PFSK-1 (cell line): ENCODE data around the gene GRB10.

Source experiments
- FOXP2 ChIP-seq: optimal IDR thresholded peaks from 2 replicates; pipeline ENCODE3; 2011; ENCODE audit warnings: borderline replicate concordance, control low read depth, inconsistent platforms; ENCODE audit not compliant: insufficient read depth; ENCODE audit errors: extremely low read length, extremely low read depth
- POLR2AphosphoS5 ChIP-seq: IDR thresholded peaks from 2 replicates; pipeline ENCODE4 v1.6.1; 2012; ENCODE audit warnings: low read depth, mild to moderate bottlenecking, control low read depth, low read length, moderate library complexity
- REST ChIP-seq, 2 experiments: IDR thresholded peaks; 2 replicates each; pipeline versions ENCODE4 v1.6.1 to v1.8.0; 2011 to 2012; ENCODE audit warnings: low read depth in 2 of 2, low read length in 2 of 2, control low read depth in 1 of 2, inconsistent platforms in 1 of 2, mild to moderate bottlenecking in 1 of 2, moderate library complexity in 1 of 2; ENCODE audit not compliant: insufficient read depth in 1 of 2
- SIN3A ChIP-seq: IDR thresholded peaks from 2 replicates; pipeline ENCODE4 v1.6.1; 2012; ENCODE audit warnings: mild to moderate bottlenecking, low read length, moderate library complexity, borderline replicate concordance; ENCODE audit not compliant: insufficient read depth
- TAF1 ChIP-seq: IDR thresholded peaks from 2 replicates; pipeline ENCODE4 v1.6.1; 2012; ENCODE audit warnings: low read length, control low read depth, borderline replicate concordance; ENCODE audit not compliant: insufficient read depth

- TF ChIP-seq SIN3A (no peak), POLR2AphosphoS5 (no peak), TAF1 (no peak), REST (IDR thresholded peaks at IDR 0.05; ENCODE audit: insufficient read depth in 1 of 2, low read depth in 2 of 2, low read length in 2 of 2) (no peak), FOXP2 (no peak)
Measured at GRCh38 chr7:50667789-50668226, 114.9 kb downstream of the GRB10 start.
